DMS53 (cell line): Measurements from ENCODE around the gene CMA1.
"Not testable (repeated sequence)": the region's sequence is repeated elsewhere in the genome, so short reads cannot be mapped to it uniquely, and the experiment has no call there.

ENCODE experiments used
- DNase-seq: peaks from one replicate; lab custom pipeline; 2025; lab: John Stamatoyannopoulos, UW

CMA1 gene, protein sequence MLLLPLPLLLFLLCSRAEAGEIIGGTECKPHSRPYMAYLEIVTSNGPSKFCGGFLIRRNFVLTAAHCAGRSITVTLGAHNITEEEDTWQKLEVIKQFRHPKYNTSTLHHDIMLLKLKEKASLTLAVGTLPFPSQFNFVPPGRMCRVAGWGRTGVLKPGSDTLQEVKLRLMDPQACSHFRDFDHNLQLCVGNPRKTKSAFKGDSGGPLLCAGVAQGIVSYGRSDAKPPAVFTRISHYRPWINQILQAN

DNA sequence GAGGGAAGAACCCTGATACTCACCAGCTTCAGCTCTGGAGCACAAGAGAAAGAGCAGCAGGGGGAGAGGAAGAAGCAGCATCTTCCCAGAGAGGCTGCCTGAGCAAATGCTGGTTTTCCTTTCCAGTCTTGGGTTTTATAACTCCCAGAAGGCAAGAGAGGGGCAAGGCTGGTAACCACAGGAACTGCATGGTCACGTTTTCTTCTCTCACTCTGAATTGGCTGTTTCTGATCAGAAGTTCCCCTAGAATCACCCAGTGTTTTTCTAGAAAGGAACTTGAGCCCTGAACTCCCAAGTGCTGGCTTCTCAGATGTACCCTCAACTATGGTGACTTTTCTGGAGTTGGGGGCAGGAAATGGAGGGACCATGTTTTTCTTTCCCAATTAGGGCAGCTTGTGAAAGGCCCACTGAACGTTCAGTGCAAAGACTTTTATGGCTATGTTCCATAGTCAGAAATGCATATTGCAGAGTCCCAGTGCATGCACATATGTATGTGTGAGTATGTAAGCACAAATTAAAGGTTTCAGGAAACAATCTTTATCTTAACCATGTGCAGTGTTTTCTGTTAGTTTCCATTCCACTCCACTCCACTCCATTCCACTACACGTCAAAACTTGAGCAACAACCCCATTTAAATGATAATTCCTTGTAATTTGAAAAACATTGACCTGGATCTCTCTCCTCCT is at the start of gene CMA1:
Gene CMA1 (minus strand): TSS at position 111 of the 686 bp plus-strand sequence. CDS start 30 bp downstream, at position 81.
- DNase-seq = no peak

DNA sequence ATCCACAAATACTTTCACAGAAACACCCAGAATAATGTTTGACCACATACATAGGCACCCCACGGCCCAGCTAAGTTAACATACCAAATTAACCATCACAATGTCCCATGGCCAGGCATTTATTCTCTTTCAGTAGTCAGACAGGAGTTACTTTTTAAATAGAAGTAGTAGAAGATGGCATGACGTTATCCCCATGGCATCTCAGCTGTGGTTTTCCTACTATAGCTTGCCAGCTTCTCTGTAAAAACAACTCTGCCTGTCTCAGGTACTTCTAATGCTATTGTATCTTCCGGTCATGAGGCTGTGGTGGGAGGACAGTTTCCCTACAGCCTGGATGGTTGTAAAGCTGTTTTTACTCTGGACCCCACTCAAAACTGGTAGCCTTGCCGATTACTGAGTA is 48.7 kb upstream of the CMA1 start:
- DNase-seq = no peak

- not testable (repeated sequence) for DNase-seq
Observed at GRCh38 chr14:24549064-24549463, 41.0 kb upstream of the CMA1 start.

- DNase-seq = no peak
Observed at GRCh38 chr14:24542346-24542936, 34.4 kb upstream of the CMA1 start.

GRCh38 chr14:24535737-24536136 is 27.7 kb upstream of the CMA1 start:
- no peak for DNase-seq

DNA sequence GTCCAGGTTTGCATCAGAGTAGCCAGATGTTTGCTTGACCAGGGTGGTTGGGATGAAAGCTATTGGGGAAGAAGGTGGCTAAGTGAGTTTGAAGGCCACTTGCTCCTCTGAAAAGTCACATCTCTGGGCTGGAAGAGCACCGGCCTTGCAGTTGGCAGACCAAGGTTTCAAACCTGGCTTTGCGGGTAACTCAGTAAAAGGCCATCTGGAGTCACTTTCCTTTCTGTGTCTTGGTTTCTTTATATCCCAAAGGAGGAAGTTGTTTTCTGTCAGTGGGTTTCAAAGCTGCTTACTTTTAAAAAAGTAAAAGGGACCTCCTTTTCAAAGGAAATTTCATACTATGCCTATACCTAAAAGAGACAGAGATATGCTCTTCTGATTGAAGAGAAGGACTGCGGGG is 26.2 kb upstream of the CMA1 start:
- no peak for DNase-seq

DNA sequence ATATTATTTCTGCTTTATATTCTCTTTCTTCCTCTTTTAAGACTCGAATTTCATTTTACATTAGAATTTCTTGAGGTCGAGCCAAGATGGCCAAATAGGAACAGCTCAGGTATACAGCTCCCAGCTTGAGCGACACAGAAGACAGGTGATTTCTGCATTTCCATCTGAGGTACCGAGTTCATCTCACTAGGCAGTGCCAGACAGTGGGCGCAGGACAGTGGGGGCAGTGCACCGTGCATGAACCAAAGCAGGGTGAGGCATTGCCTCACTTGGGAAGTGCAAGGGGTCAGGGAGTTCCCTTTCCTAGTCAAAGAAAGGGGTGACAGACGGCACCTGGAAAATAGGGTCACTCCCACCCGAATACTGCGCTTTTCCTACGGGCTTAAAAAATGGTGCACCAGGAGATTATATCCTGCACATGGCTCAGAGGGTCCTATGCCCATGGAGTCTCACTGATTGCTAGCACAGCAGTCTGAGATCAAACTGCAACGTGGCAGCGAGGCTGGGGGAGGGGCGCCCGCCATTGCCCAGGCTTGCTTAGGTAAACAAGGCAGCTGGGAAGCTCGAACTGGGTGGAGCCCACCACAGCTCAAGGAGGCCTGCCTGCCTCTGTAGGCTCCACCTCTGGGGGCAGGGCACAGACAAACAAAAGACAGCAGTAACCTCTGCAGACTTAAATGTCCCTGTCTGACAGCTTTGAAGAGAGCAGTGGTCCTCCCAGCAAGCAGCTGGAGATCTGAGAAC is 18.0 kb upstream of the CMA1 start:
- peak; percentile 71 for DNase-seq

- no peak for DNase-seq
Observed at GRCh38 chr14:24518851-24519250, 10.8 kb upstream of the CMA1 start.

- no peak for DNase-seq
Observed at GRCh38 chr14:24514209-24514608, 6.1 kb upstream of the CMA1 start.

DNA sequence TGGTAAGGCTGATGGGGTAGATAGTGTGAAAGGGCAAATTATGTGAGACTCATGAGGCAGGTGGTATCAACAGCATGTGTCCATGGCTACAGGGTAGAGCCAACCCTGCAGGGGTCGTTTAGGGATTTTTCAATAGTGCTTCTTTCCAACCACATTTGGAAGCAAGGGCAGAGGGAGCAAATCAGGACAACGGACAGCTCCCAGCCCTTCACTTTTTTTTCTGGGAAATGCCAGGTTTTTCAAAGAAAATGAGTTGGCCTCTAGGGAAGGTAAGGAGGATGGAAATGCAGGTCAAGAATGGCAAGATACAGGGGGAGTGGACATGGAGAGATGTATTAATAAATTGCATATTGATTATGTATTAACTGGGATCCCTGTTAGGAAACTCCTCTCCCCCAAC is 4.9 kb upstream of the CMA1 start:
- DNase-seq = no peak

GRCh38 chr14:24506443-24506842 is 1.6 kb downstream of the CMA1 start:
- DNase-seq = no peak

GRCh38 chr14:24504425-24504950 is 3.6 kb downstream of the CMA1 start:
- DNase-seq = no peak

DNA sequence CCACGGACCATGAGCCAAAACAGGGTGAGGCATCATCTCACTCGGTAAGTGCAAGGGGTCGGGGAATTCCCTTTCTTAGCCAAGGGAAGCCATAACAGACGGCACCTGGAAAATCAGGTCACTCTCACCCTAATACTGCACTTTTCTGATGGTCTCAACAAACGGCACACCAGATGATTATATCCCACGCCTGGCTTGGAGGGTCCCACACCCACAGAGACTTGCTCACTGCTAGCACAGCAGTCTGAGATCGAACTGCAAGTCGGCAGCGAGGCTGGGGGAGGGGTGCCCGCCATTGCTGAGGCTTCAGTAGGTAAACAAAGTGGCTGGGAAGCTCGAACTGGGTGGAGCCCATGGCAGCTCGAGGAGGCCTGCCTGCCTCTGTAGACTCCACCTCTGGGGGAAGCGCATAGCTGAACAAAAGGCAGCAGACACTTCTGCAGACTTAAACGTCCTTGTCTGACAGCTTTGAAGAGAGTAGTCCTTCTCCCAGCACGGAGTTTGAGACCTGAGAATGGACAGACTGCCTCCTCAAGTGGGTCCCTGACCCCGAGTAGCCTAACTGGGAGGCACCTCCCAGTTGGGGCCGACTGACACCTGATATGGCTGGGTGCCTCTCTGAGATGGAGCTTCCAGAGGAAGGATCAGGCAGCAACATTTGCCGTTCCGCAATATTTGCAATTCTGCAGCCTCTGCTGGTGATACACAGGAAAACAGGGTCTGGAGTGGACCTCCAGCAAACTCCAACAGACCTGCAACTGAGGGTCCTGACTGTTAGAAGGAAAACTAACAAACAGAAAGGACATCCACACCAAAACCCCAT is 16.3 kb downstream of the CMA1 start:
- DNase-seq = peak; percentile 67

DNA sequence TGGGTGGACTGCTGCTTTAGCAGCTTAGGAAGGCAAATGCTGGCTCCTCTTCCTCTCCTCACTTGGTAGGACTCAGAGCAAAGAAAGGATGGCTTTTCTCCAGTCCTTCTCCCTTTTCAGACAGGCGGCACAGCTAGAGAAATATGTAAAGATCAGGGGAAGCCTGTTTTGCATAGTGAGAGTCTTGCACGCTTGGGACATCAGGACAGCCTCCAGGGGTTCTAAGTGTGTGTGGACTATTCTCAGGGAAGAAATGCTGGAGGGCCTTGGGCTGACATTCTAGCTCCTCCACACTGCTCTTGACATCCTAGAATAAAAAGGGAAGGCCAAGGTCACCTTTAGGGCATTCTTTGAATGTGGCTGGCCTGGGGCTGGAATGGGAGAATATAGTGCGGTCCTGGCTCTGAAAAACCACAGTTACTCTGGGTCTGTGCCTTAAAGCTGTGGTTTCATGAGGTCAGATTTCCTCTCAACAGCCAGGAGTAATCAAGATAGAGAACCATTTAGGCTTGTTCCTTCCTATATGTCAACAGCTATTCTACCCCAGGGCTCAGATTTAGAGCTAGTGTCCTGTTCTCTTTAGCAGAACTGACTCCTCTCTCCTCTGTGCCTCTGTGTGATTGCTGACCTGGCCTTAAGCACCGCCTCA is 24.3 kb downstream of the CMA1 start:
- no peak for DNase-seq

DNA sequence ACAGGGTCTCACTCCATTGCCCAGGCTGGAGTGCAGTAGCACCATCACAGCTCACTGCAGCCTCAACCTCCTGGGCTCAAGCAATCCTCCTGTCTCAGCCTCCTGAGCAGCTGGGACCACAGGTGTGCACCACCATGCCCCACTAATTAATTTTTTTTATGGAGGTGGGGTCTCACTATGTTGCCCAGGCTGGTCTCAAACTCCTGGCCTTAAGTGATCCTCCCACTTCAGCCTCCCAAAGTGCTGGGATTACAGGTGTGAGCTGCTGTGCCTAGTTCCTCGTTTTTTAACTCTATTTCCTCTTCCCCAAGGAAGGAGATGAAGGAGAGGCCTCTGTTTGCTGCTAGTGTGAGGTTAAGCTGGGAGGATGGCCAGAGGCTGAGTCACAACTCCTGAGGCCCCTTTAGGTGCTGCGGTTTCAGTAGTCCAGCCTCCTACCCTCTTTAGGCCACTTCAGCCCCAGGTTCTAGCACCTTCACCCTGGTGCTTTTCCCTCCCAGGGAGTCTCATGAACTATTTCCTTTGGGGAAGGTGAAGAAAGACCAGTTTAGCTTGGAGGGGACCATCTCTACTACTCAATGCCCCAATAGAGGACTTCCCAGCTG is 25.3 kb downstream of the CMA1 start:
- not testable (repeated sequence) for DNase-seq

GRCh38 chr14:24481622-24482324 is 26.3 kb downstream of the CMA1 start:
- DNase-seq = peak; percentile 77

DNA sequence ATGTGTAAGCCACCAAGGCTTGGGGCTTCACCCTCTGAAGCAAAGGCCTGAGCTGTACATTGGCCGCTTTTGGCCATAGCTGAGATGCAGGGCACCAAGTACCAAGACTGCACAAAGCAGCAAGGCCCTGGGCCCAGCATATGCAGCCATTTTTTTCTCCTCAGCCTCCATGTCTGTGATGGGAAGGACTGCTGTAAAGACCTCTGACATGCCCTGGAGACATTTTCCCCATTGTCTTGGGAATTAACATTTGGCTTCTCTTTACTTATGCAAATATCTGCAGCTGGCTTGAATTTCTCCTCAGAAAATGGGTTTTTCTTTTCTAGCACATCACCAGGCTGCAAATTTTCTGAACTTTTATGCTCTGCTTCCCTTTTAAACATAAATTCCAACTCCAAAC is 28.1 kb downstream of the CMA1 start:
- DNase-seq = not testable (repeated sequence)

GRCh38 chr14:24475261-24475660 is 32.8 kb downstream of the CMA1 start:
- DNase-seq = no peak

DNA sequence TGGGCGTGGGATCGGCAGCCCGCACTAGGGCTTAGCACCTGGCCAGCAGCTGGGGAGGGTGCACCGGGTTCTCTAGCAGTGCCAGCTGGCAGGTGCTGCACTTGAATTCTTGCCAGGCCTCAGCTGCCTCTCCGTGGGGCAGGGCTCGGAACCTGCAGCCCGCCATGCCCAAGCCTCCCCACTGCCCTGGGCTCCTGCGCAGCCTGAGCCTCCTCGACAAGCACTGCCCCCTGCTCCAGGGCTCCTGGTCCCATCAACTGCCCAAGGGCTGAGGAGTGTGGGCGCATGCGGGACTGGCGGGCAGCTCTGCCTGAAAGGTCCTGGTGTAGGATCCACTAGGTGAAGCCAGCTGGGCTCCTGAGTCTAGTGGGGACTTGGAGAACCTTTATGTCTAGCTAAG is 34.9 kb downstream of the CMA1 start:
- DNase-seq = no peak

DNA sequence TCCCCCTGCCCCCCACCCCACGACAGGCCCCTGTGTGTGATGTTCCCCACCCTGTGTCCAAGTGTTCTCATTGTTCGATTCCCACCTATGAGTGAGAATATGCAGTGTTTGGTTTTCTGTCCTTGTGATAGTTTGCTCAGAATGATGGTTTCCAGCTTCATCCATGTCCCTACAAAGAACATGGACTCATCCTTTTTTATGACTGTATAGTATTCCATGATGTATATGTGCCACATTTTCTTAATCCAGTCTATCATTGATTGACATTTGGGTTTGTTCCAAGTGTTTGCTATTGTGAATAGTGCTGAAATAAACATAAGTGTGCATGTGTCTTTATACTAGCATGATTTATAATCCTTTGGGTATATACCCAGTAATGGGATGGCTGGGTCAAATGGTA is 37.6 kb downstream of the CMA1 start:
- not testable (repeated sequence) for DNase-seq
